Measurements from ENCODE around the gene PIH1D1. TPM values are rescaled to one million over a fixed set of nuclear protein-coding genes. Genes with fewer than 3 reads are reported as not detected.

The PIH1D1 gene
- total and polyA plus RNA-seq, 2 of the 8 experiments (the other 6 are each of a cell fraction or from before 2014, with no cell fraction given), result 146 to 195 TPM

- H2AFZ ChIP-seq (ENCODE audit: low read length), result no peak overlapping the region
- no peaks in the 10 kb centered on the region for H4K20me1 ChIP-seq (replicated peaks in 1 of 2; ENCODE audit: control insufficient read depth in 1 of 2, insufficient read depth in 2 of 2, low read length in 2 of 2)
- no peak overlapping the region for H2BK5ac ChIP-seq (ENCODE audit: low read depth, low read length)
- no peak overlapping the region for H3K4ac ChIP-seq (replicated peaks; ENCODE audit: insufficient read length, low read depth, low read length)
- H3K9me3 ChIP-seq (ENCODE audit: insufficient read depth in 2 of 2, low read depth in 1 of 2, low read length in 1 of 2), result no peaks in the 10 kb centered on the region
- ChIA-PET POLR2A (ENCODE audit: partially characterized antibody) (interaction anchor here (1.2 to 5.0 kb wide), 5 partner anchors 10 to 74 kb away, joined by 3 to 38 read pairs (median 6); no protein-coding TSS in a partner anchor), CTCF (ENCODE audit: partially characterized antibody) (interaction anchor here (1.0 to 14.7 kb wide), 5 partner anchors 9 to 21 kb away, joined by 5 to 291 read pairs (median 24); partner anchors contain the start of gene GFY)
- H3K4me2 ChIP-seq (ENCODE audit: insufficient read depth in 1 of 2, low read depth in 2 of 2, low read length in 2 of 2), result 0 out of 4 replicates have a peak overlapping the region, but pooled peaks of 1 of the 2 experiments have one; percentile 14
- H4K8ac ChIP-seq (ENCODE audit: extremely low read depth, insufficient read depth, low read length), result no peak overlapping the region
- no peak overlapping the region for H2AK5ac ChIP-seq (ENCODE audit: low read depth, low read length)
- peaks cover 3 to 22% (median 14%) of the 10 kb centered on the region in 4 experiments; a peak in 6 of 7 replicates for H3K4me1 ChIP-seq (replicated peaks in 1 of 4; ENCODE audit: control insufficient read depth in 3 of 4, insufficient read depth in 4 of 4, low read length in 3 of 4)
- no peak overlapping the region for H3K9ac ChIP-seq (replicated peaks in 1 of 4; ENCODE audit: extremely low read depth in 1 of 4, low read depth in 3 of 4, low read length in 3 of 4)
- no peak overlapping the region for H3K14ac ChIP-seq (ENCODE audit: insufficient read length)
- H4K91ac ChIP-seq (replicated peaks; ENCODE audit: insufficient read length, low read length), result no peak overlapping the region
- no peaks in the 10 kb centered on the region for H3K23me2 ChIP-seq (ENCODE audit: low read depth, low read length)
- H3K56ac ChIP-seq (replicated peaks; ENCODE audit: insufficient read length, low read depth, low read length), result no peak overlapping the region
- TF ChIP-seq SUZ12 (IDR thresholded peaks at IDR 0.05; ENCODE audit: low read length), result no peak
- no peak for TF ChIP-seq RNF2 (IDR thresholded peaks at IDR 0.05; ENCODE audit: borderline replicate concordance, low read depth, low read length, missing control alignments, poor library complexity, severe bottlenecking)
- no peak for TF ChIP-seq TAF1 (IDR thresholded peaks at IDR 0.05; ENCODE audit: low read depth, low read length)
- no peak for TF ChIP-seq FOSL1 (IDR thresholded peaks at IDR 0.05; ENCODE audit: insufficient read depth, low read depth, low read length)
- no peak for TF ChIP-seq SP1 (IDR thresholded peaks at IDR 0.05; ENCODE audit: low read depth, low read length)
- no peak for TF ChIP-seq HDAC6 (IDR thresholded peaks at IDR 0.05; ENCODE audit: low read depth, low read length)
- TF ChIP-seq, protein P1, sequence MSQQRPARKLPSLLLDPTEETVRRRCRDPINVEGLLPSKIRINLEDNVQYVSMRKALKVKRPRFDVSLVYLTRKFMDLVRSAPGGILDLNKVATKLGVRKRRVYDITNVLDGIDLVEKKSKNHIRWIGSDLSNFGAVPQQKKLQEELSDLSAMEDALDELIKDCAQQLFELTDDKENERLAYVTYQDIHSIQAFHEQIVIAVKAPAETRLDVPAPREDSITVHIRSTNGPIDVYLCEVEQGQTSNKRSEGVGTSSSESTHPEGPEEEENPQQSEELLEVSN (IDR thresholded peaks at IDR 0.05), result no peak
- TF ChIP-seq RAD21 (IDR thresholded peaks at IDR 0.05 in 1 of 2, conservative IDR thresholded peaks at IDR 0.05 in 1 of 2; ENCODE audit: low read depth in 2 of 2, low read length in 2 of 2), result no peak
- TF ChIP-seq TAF7 (optimal IDR thresholded peaks at IDR 0.05; ENCODE audit: borderline replicate concordance, low read depth, low read length), result no peak
- no peak for TF ChIP-seq BCL11A (IDR thresholded peaks at IDR 0.05; ENCODE audit: low read depth in 2 of 2, low read length in 2 of 2)
- no peak for TF ChIP-seq MAFK (IDR thresholded peaks at IDR 0.05; ENCODE audit: low read depth, low read length)
- no peak for TF ChIP-seq KDM4A (IDR thresholded peaks at IDR 0.05; ENCODE audit: low read depth, low read length, severe bottlenecking)
- H2BK15ac ChIP-seq (ENCODE audit: low read length), result no peak overlapping the region
- H2BK20ac ChIP-seq (ENCODE audit: low read length), result no peak overlapping the region
- no peak overlapping the region for H3K4me3 ChIP-seq (ENCODE audit: extremely low read depth in 1 of 4, insufficient read depth in 2 of 4, low read depth in 3 of 4, low read length in 4 of 4)
- no peak overlapping the region for H2BK120ac ChIP-seq (replicated peaks; ENCODE audit: low read depth, low read length)
- H3K18ac ChIP-seq (ENCODE audit: extremely low read depth, low read length), result 0 out of 2 replicates have a peak overlapping the region, but pooled peaks have one; percentile 24
- H4K5ac ChIP-seq (ENCODE audit: insufficient read length, low read depth, low read length), result no peak overlapping the region
- H3K27me3 ChIP-seq (replicated peaks in 1 of 4; ENCODE audit: control insufficient read depth in 3 of 4, extremely low read depth in 1 of 4, insufficient read depth in 3 of 4, low read length in 3 of 4), result no peaks in the 10 kb centered on the region
- FAIRE-seq (no peak), DNase-seq (ENCODE audit: low read depth in 1 of 2, low spot score in 2 of 2) (no peak)
- H3K79me2 ChIP-seq (ENCODE audit: control insufficient read depth in 1 of 2, insufficient read depth in 2 of 2, low read length in 2 of 2), result no peaks in the 10 kb centered on the region
- no peak overlapping the region for H3K23ac ChIP-seq (ENCODE audit: insufficient read length)
- 100% methylated on average over 2 of the region's 2 CpGs; no CpG with 5 or more reads in 1 of the 2 experiments for WGBS, 2 experiments (ENCODE audit: extremely low coverage in 1 of 2, insufficient coverage in 1 of 2, insufficient read length in 1 of 2, insufficient replicate concordance in 2 of 2, low coverage in 1 of 2, low lambda C conversion rate in 2 of 2, missing lambda C conversion rate in 1 of 2)
- 0 out of 2 replicates have a peak overlapping the region, but pooled peaks have one; percentile 3 for H2BK12ac ChIP-seq (ENCODE audit: low read depth, low read length)
- no peaks in the 10 kb centered on the region for H3K36me3 ChIP-seq (ENCODE audit: control insufficient read depth in 2 of 4, insufficient read depth in 4 of 4, low read length in 3 of 4)
- no peaks in the 10 kb centered on the region for H3K79me1 ChIP-seq (ENCODE audit: low read depth, low read length)
- no peak overlapping the region for H3K27ac ChIP-seq (ENCODE audit: low read depth, low read length)
Measured at GRCh38 chr19:49415810-49416200, 35.8 kb downstream of the PIH1D1 start.

All from H1 (cell line).